ENCODE results near the gene PIGL.

DNA sequence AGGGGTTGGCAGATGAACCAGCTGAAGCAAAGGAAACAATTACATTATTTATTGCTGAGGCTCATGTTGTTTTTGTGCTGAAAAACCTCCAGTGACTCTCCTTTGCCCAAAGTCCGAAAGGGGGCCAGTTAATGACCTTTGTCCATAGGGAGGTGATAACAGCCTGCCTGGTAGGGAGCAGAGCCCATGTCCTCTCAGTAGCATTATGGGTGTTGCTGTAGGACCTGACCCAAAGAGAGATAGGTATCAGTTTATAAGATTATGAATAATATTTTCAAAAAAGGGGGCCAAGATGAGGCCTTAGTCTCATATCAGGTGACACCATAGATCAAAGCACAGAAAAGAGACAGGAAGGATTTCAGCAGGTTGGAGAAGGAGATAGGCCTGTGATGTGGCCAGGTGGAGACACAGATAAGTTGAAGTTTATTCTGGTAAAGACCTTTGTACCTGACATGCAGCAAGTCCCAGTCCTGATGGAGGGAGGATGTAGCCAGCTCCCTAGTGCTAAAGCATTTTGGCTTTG lies 81.2 kb downstream of the PIGL start:
- TF ChIP-seq POLR2AphosphoS5 (IDR thresholded peaks at IDR 0.05; ENCODE audit: insufficient read depth in 1 of 2, low read depth in 1 of 2), result no peak
- TF ChIP-seq, protein P1, sequence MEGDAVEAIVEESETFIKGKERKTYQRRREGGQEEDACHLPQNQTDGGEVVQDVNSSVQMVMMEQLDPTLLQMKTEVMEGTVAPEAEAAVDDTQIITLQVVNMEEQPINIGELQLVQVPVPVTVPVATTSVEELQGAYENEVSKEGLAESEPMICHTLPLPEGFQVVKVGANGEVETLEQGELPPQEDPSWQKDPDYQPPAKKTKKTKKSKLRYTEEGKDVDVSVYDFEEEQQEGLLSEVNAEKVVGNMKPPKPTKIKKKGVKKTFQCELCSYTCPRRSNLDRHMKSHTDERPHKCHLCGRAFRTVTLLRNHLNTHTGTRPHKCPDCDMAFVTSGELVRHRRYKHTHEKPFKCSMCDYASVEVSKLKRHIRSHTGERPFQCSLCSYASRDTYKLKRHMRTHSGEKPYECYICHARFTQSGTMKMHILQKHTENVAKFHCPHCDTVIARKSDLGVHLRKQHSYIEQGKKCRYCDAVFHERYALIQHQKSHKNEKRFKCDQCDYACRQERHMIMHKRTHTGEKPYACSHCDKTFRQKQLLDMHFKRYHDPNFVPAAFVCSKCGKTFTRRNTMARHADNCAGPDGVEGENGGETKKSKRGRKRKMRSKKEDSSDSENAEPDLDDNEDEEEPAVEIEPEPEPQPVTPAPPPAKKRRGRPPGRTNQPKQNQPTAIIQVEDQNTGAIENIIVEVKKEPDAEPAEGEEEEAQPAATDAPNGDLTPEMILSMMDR (IDR thresholded peaks at IDR 0.05), result no peak
